ENCODE data around the gene ADRB1.

The ADRB1 gene

GRCh38 chr10:114026189-114027040 lies 17.3 kb upstream of the ADRB1 start:
- DNase-seq (ENCODE audit: low read depth) = no peak

- no peak for DNase-seq (ENCODE audit: low read depth)
Observed at GRCh38 chr10:114027041-114027394, 16.6 kb upstream of the ADRB1 start.

GRCh38 chr10:114027951-114028350 lies 15.7 kb upstream of the ADRB1 start:
- DNase-seq (ENCODE audit: low read depth) = no peak

- DNase-seq (ENCODE audit: low read depth) = no peak
Observed at GRCh38 chr10:114028425-114028824, 15.2 kb upstream of the ADRB1 start.

- no peak for DNase-seq (ENCODE audit: low read depth)
Observed at GRCh38 chr10:114029655-114030054, 14.0 kb upstream of the ADRB1 start.

GRCh38 chr10:114030140-114030539 lies 13.5 kb upstream of the ADRB1 start:
- DNase-seq (ENCODE audit: low read depth) = no peak

- no peak for DNase-seq (ENCODE audit: low read depth)
Observed at GRCh38 chr10:114031073-114031972, 12.3 kb upstream of the ADRB1 start.

- no peak for DNase-seq (ENCODE audit: low read depth)
Observed at GRCh38 chr10:114033566-114033965, 10.1 kb upstream of the ADRB1 start.

GRCh38 chr10:114034923-114035645 lies 8.6 kb upstream of the ADRB1 start:
- DNase-seq (ENCODE audit: low read depth) = no peak

GRCh38 chr10:114035791-114036190 lies 7.9 kb upstream of the ADRB1 start:
- DNase-seq (ENCODE audit: low read depth) = no peak

GRCh38 chr10:114038819-114039218 lies 4.8 kb upstream of the ADRB1 start:
- no peak for DNase-seq (ENCODE audit: low read depth)

GRCh38 chr10:114041166-114041565 lies 2.5 kb upstream of the ADRB1 start:
- DNase-seq (ENCODE audit: low read depth) = no peak

GRCh38 chr10:114042895-114043531 lies 653 bp upstream of the ADRB1 start:
- no peak for DNase-seq (ENCODE audit: low read depth)

- no peak for DNase-seq (ENCODE audit: low read depth)
Observed at GRCh38 chr10:114044247-114045135, 825 bp downstream of the ADRB1 start.

GRCh38 chr10:114045136-114046086 lies 1.7 kb downstream of the ADRB1 start:
- no peak for DNase-seq (ENCODE audit: low read depth)

GRCh38 chr10:114046087-114046458 lies 2.4 kb downstream of the ADRB1 start:
- no peak for DNase-seq (ENCODE audit: low read depth)

- no peak for DNase-seq (ENCODE audit: low read depth)
Observed at GRCh38 chr10:114048472-114048871, 4.8 kb downstream of the ADRB1 start.

GRCh38 chr10:114051714-114052113 lies 8.0 kb downstream of the ADRB1 start:
- DNase-seq (ENCODE audit: low read depth) = no peak

- no peak for DNase-seq (ENCODE audit: low read depth)
Observed at GRCh38 chr10:114052255-114052654, 8.6 kb downstream of the ADRB1 start.

- DNase-seq (ENCODE audit: low read depth) = no peak
Observed at GRCh38 chr10:114053946-114054345, 10.3 kb downstream of the ADRB1 start.
